Dendritic cell treated with granulocyte-macrophage colony-stimulating factor and Interleukin-4, amounts not matched to agents 40 ng/mL and 50 ng/mL, for 4 days (primary cell): ENCODE measurements around the gene COPZ1.

Source experiments
- H3K27ac Mint-ChIP-seq: one replicate; pipeline ENCODE4 v1.8.0; 2022; ENCODE audit warnings: mild to moderate bottlenecking, mixed read lengths
- H3K27me3 Mint-ChIP-seq: one replicate; pipeline ENCODE4 v1.8.0; 2022; ENCODE audit warnings: mild to moderate bottlenecking, mixed read lengths
- H3K36me3 Mint-ChIP-seq: one replicate; pipeline ENCODE4 v1.8.0; 2022; ENCODE audit warnings: low read depth, mixed read lengths
- H3K4me1 Mint-ChIP-seq: one replicate; pipeline ENCODE4 v1.8.0; 2022; ENCODE audit warnings: low read depth, mixed read lengths
- H3K4me3 Mint-ChIP-seq: one replicate; pipeline ENCODE4 v1.8.0; 2022; ENCODE audit warnings: mild to moderate bottlenecking, moderate library complexity, mixed read lengths
- H3K9me3 Mint-ChIP-seq: one replicate; pipeline ENCODE4 v1.8.0; 2022; ENCODE audit warnings: mixed read lengths
- intact Hi-C: fragments of 100-400 bp; cut with micrococcal nuclease; formaldehyde crosslinking; loops from one replicate; pipeline ENCODE4 v1.15.0; 2022

The COPZ1 gene

DNA sequence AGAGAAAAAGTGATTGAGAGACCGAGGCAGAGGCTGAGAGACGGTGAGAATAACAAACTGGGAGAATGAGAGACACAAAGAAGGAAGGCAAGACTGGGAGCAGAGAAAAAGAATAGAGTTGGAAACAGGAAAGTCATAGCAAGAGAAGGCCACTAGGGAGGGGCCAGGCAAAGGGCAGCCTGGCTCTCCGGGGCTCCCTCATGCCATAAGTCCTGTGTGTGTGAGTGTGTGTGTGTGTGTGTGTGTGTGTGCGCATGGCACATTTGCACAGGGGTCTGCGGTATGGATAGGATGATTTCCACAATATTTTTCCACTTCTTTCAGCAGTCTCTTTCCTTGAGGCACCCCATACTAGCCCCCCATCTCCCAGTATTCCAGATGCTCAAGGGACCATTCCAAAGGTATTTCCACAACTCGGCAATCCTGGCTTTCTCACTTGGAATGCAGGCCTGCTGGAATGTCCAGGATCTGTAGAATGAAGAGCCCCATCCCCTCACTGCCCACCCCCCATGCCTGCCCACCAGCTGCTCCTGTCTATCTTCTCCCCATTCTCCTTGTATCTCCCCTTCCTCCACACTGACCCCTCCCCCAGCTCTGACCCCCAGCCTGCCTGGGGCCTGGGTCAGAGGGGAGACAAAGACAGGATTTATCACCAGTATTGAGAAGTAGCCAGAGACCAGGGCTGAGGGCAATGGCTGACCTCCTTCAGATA, 30.3 kb downstream of the COPZ1 start:
- H3K27ac Mint-ChIP-seq: no peak overlapping the region
- H3K9me3 Mint-ChIP-seq: no peaks in the 10 kb centered on the region

DNA sequence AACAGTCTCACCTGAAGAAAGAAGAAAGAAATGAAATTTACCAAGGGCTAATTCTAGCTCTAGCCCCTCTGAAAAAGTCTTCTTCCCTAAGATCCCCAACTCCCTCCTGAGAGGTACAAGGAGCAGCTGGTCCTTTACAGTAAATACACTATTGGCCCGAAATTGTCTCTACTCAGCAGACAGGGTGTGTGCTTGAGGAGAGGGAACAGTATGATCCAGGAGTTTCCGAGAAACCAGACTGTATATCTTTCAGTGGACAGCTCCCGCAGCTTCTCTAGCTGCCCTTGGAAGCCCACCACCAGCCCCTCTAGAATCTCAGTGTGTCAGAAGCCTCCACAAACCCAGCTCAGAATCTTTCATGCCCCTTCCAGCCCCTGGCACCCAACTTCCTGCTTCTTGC, 31.3 kb downstream of the COPZ1 start:
- H3K4me1 Mint-ChIP-seq: peaks cover 23% of the 10 kb centered on the region
- H3K4me3 Mint-ChIP-seq: no peak overlapping the region
- intact Hi-C loops: no loop called here
- no peak overlapping the region for H3K27ac Mint-ChIP-seq
- H3K36me3 Mint-ChIP-seq: peaks cover 13% of the 10 kb centered on the region
- H3K27me3 Mint-ChIP-seq: peaks cover 2% of the 10 kb centered on the region
- H3K9me3 Mint-ChIP-seq: no peaks in the 10 kb centered on the region

More for the DNA sequence above, 30.3 kb downstream of the COPZ1 start:
- Mint-ChIP-seq H3K27me3 (peaks cover 2% of the 10 kb centered on the region), H3K4me1 (peaks cover 20% of the 10 kb centered on the region), H3K4me3 (no peak overlapping the region), H3K36me3 (peaks cover 22% of the 10 kb centered on the region)
- intact Hi-C loops: no loop called here

DNA sequence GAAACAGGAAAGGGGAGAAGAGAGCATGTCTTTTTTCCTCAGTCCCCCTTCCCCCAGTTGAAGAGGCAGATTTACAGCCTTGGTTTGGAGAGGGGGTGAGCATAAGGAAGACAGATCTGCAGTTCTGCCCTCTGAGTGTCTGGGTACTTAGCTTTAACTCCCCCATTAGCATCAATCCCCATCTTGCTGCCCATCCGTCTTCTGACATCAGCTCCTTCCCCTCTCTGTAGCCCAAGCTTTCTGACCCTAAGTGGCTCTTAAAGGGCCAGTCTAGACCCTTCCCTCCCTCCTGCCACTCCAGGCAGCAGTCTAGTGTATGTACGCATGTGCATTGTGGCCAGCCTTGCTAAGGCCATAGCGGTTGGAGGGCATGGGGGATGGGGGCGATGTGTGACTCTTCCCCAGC, 32.0 kb downstream of the COPZ1 start:
- Mint-ChIP-seq H3K36me3 (peaks cover 5% of the 10 kb centered on the region), H3K4me3 (no peak overlapping the region), H3K27ac (no peak overlapping the region), H3K27me3 (no peaks in the 10 kb centered on the region), H3K4me1 (peaks cover 15% of the 10 kb centered on the region), H3K9me3 (no peaks in the 10 kb centered on the region)
- intact Hi-C loops: no loop called here

DNA sequence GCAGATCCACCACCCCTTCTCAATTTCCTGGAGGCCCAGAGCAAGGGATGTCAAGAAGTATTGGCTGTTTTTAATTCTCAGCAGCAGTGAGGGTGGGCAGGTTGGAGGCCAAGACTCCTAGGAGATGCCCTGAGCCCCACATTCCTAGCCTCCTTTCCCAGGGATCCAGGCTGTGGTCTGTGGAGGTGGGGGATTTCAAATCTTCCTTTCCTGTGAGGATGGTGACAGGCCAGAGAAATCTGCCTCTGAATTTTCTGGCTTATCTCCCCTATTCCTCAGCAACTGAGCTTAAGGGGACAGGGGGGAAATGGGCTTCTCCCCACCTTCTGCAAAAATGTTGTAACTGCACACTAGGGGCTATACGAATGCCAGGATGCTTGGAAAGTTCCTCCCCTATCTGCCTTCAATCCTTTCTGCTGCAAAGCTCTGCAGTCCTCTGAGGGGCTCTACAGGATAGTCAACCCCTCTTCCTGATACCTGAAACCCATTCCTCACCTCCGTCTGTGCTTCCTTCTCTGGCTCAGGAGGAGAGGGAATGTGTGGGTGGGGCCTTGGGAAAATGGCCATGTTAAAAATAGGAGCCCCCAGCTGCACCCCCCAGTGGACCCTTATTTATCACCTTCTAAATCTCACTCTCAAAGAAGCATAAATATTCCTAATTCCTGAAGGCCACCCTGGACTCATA, 32.7 kb downstream of the COPZ1 start:
- Mint-ChIP-seq H3K4me1 (peaks cover 15% of the 10 kb centered on the region), H3K27me3 (no peaks in the 10 kb centered on the region), H3K36me3 (no peaks in the 10 kb centered on the region), H3K27ac (no peak overlapping the region), H3K4me3 (no peak overlapping the region), H3K9me3 (no peaks in the 10 kb centered on the region)
- intact Hi-C loops: no loop called here

DNA sequence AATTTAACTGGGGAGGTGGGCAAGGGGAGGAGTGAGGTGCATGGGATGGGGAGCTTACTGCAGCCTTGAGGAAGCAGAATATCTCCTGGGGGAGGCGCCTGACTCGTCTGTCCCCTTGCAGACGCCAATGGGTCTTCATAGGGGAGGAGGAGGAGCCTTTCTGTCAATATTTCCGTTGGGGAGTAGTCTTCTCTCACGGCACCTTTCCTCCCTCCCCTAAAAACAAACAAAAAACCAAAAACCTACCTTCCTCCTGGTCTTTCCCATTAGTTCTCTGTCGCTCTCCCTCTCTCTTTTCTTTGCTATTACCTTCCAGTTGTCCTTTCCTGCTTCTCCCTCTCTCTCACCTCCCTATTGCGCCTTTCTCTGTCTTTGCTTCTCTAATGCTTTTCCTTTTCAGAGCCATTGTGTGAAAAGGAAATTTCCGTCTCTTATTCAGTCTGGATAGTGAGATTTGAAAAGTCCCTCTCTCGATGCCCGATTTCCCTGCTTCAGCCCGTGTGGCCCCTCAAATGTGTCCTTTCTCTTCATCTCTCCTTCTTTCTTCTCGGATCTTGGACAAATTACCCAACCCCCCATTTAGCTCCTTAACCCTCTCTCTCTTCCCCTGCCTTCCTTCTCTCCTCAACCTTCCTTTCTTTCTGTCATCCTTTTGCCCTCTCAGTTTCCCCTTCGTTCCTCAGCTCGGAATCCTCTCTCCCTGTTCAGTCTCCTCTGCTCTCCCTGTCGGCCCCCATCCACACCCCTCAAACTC, 33.4 kb downstream of the COPZ1 start:
- H3K4me3 Mint-ChIP-seq: no peak overlapping the region
- intact Hi-C loops: no loop called here
- H3K9me3 Mint-ChIP-seq: no peaks in the 10 kb centered on the region
- no peak overlapping the region for H3K27ac Mint-ChIP-seq
- peaks cover 22% of the 10 kb centered on the region for H3K4me1 Mint-ChIP-seq
- no peaks in the 10 kb centered on the region for H3K27me3 Mint-ChIP-seq
- no peaks in the 10 kb centered on the region for H3K36me3 Mint-ChIP-seq

DNA sequence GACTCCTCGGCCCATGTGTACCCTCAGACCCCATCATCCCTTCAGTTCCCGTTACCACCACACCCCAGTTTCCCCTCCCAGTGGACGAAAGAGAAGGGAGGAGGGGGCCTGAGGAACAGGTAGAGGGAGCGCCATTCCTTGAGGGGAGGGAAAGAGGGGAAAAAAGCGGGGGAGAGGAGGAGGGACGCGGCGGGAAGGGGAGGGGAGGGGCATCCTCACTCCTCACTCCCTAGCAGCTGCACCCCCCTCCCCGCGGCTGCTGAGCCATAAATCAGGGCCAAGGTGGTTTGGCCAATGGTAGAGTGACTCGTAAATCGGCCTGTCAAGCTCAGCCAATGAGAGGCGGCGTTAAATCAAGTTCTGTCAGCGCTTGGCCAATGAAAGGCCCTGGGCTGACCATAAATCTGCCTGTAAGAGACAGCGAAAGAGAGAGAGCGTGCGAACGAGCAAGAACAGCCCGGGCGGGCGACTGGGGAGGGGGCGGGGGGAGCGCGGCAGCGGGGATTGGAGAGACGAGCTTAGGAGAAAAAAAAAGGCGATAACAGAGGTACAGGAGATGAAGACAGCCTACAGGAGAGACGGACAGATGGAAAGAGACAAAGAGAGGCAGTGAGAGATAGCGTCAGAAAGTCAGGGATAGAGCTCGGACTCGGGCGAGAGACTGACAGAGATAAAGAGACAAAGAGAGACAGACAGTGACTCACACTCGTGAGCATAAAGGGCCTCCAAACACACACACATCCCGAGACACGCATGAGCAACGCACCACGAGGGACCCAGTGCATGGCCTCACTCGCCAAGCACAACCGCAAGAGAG, 34.2 kb downstream of the COPZ1 start:
- intact Hi-C loops: no loop called here
- H3K4me3 Mint-ChIP-seq: no peak overlapping the region
- no peak overlapping the region for H3K27ac Mint-ChIP-seq
- H3K27me3 Mint-ChIP-seq: no peaks in the 10 kb centered on the region
- no peaks in the 10 kb centered on the region for H3K9me3 Mint-ChIP-seq
- no peaks in the 10 kb centered on the region for H3K36me3 Mint-ChIP-seq
- H3K4me1 Mint-ChIP-seq: peaks cover 30% of the 10 kb centered on the region

DNA sequence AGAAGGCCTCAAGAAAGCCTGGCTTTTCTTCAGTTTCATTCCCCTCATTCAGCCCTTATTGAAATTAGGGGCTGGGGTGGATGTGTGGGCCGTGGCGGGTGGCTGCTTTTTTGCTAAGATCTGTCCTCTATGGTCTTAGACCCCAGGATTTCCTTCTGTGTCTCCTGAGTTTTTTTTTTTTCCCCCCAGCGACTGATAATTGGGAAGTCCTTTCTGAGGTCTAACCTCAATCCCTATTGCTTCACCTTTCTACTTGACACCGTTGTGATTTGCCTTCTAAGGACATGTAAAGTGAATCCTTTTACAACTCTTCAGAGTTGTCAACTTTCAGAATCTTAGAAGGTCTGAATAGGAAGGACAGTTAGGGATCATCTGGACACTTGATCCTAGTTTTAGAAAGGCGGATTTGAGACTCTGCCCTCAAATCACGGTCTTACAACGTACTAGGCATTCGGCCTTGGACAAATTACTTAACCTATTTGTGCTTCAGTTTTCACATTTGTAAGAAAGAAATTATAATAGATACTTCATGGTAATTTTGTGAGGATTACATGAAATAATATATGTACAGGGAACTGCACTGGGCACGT, 34.9 kb downstream of the COPZ1 start:
- Mint-ChIP-seq H3K4me3 (no peak overlapping the region), H3K4me1 (peaks cover 37% of the 10 kb centered on the region), H3K27me3 (no peaks in the 10 kb centered on the region), H3K36me3 (no peaks in the 10 kb centered on the region), H3K9me3 (no peaks in the 10 kb centered on the region), H3K27ac (no peak overlapping the region)
- intact Hi-C loops: loop anchor here (5.0 kb wide), 1 partner anchor 138 kb away; no protein-coding TSS in a partner anchor

DNA sequence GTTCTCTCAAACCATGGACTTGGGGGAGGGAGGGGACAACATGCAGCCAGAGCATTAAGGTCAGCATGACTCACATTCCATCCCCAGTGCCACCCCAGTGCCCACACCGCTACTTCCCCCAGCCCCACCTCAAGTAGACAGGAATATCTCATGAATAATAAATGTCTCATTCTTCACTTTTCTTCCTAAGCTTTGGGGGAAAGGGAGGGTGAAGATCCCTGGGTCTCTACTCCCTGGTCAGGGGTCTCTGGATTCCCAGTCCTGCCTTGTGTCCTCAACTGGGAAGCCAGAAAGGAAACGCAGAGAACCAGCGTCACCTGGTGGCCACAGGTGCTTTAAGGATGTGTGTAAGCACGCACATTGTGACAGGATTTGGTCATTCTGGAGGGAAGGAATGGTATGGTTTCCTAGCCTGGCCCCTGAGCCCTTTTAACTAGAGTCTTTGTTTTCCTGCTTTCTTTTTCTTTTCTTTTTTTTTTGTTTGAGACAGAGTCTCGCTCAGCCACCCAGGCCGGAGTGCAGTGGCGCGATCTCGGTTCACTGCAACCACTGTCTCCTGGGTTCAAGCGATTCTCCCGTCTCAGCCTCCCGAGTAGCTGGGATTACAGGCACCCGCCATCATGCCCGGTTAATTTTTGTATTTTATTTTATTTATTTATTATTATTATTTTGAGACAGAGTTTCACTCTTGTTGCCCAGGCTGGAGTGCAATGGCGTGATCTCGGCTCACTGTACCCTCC, 36.0 kb downstream of the COPZ1 start:
- intact Hi-C loops: loop anchor here (5.0 kb wide), 1 partner anchor 139 kb away; no protein-coding TSS in a partner anchor

DNA sequence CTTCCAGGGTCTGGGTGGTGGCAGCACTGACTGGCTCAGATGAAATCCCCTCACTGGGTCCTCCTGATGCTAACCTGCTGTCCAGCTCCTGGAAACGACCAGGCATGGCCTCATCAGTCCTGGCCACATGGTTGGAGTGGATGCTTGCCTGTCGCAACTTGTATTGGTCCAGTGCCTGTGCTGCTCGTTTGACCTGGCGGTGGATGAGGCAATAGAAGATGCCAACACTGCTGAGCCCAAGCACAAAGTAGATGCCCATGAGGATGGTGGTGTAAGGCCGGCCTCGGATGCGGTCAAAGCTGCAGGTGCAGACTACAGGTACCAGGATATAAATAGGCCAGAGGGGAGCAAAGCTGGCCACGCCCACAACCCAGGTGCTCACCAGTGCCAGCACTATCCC, 38.1 kb downstream of the COPZ1 start:
- peak overlapping the region; percentile 30 for H3K4me3 Mint-ChIP-seq
- no peaks in the 10 kb centered on the region for H3K27me3 Mint-ChIP-seq
- peaks cover 49% of the 10 kb centered on the region for H3K4me1 Mint-ChIP-seq
- no peaks in the 10 kb centered on the region for H3K36me3 Mint-ChIP-seq
- peak overlapping the region; percentile 72 for H3K27ac Mint-ChIP-seq
- no peaks in the 10 kb centered on the region for H3K9me3 Mint-ChIP-seq
- intact Hi-C loops: loop anchor here (5.0 kb wide), 1 partner anchor 141 kb away; no protein-coding TSS in a partner anchor

More for the DNA sequence above, 36.0 kb downstream of the COPZ1 start:
- Mint-ChIP-seq H3K36me3 (no peaks in the 10 kb centered on the region), H3K27me3 (no peaks in the 10 kb centered on the region), H3K9me3 (no peaks in the 10 kb centered on the region), H3K4me1 (peaks cover 39% of the 10 kb centered on the region), H3K27ac (peak overlapping the region; percentile 62), H3K4me3 (no peak overlapping the region)

DNA sequence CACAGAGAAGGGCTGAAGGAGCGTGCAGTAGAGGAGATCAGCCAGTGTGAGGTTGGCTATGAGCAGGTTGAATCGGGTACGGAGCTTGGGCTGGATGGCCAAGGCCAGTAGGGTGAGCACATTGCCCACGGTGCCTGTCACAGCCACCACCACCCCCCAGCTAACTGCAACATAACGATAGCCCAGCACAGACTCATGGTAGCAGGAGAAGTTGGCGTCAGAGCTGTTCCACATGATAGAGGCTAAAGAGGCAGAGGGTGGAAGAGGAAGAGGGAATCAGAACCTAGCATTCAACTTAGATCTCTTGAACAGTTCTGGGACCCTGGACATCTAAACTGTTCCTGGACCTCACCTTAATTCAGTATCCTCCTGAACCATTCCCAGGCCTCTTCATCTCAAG, 38.7 kb downstream of the COPZ1 start:
- Mint-ChIP-seq H3K4me3 (peak overlapping the region; percentile 30), H3K36me3 (no peaks in the 10 kb centered on the region), H3K27me3 (no peaks in the 10 kb centered on the region), H3K27ac (peak overlapping the region; percentile 72), H3K4me1 (peaks cover 55% of the 10 kb centered on the region), H3K9me3 (no peaks in the 10 kb centered on the region)
- intact Hi-C loops: loop anchor here (5.0 kb wide), 1 partner anchor 141 kb away; no protein-coding TSS in a partner anchor

DNA sequence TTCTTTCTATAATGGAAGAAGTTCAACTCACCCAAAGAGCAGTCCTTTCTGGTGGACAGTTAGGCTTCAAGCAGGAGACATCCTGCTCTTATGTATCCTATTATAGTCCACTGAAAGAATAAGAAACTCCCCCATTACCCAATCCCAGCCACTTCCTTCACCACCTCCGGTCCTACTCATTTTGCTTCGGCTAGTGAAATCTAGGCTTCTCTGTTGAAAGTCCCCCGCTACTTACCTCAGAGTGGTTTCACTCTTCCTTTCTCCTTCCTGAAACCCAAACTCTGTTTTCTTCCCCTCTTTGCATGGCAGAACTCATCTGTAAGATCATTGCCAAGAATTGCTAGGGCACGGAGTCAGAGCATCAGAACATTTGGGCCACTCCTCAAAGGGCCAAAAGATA, 39.5 kb downstream of the COPZ1 start, which contains the start of gene GPR84:
Gene GPR84 (minus strand): TSS at position 74 of the 400 bp plus-strand sequence. CDS start 635 bp downstream, outside the sequence.
- Mint-ChIP-seq H3K9me3 (no peaks in the 10 kb centered on the region), H3K4me1 (peaks cover 63% of the 10 kb centered on the region), H3K36me3 (peaks cover 6% of the 10 kb centered on the region), H3K27ac (peak within 1 kb of the TSS; percentile 72), H3K27me3 (no peaks in the 10 kb centered on the region), H3K4me3 (peak within 1 kb of the TSS; percentile 35)
- intact Hi-C loops: loop anchor here (5.0 kb wide), 1 partner anchor 142 kb away; no protein-coding TSS in a partner anchor

DNA sequence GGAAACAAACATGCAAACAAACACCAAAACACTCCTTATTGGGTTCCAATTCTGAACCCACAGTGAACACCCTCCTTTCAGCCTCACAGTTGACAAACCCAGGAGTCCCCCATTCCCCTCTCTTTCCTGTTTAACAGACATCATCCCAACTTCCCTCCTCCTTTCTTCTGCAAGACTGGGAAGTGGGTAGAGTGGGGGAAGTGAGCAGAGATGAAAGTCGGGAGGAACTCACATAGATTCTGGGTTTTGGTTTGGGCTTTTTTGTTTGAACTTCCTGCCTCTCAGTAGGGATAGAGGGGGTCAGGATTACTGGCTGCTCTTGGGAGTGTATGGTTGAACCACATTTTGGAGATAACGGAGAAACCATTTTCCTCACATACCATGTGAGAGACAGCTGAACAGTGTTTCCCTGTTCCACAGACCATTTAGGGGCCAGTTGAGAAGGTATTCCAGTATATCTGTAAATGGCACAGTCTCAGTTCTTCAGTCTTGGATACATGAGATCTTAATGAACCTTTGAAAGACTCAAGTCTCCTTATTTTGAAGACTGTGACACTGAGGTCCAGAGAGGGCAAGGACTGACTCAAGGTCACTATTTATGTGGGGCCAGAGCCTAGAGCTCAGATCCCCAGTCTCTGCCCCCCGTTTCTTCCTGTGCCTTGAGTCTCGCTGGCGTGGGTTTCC, 43.2 kb downstream of the COPZ1 start:
- Mint-ChIP-seq H3K27me3 (no peaks in the 10 kb centered on the region), H3K4me3 (peak overlapping the region; percentile 2), H3K36me3 (peaks cover 44% of the 10 kb centered on the region), H3K4me1 (peaks cover 80% of the 10 kb centered on the region), H3K9me3 (no peaks in the 10 kb centered on the region), H3K27ac (peak overlapping the region; percentile 58)
- intact Hi-C loops: loop anchor here (2.0 to 5.0 kb wide), 3 partner anchors 31 to 73 kb away; partner anchors contain the start of gene COPZ1
